Fibroblast of villous mesenchyme (primary cell): ENCODE measurements around the gene NDUFA13. TPM values are rescaled to one million over a fixed set of nuclear protein-coding genes. Genes with fewer than 3 reads are reported as not detected.

Source experiments
- DNase-seq: peaks from one replicate; pipeline ENCODE4 v3.0.0-alpha.2; 2010; ENCODE audit warnings: low read depth
- H3K4me3 ChIP-seq: 2 replicates; pipeline ENCODE4 v1.5.1; 2011; ENCODE audit warnings: low read depth, mild to moderate bottlenecking, low read length
- CTCF ChIP-seq: IDR thresholded peaks from 2 replicates; pipeline ENCODE4 v1.5.1; 2012; ENCODE audit warnings: low read depth, mild to moderate bottlenecking, low read length; ENCODE audit not compliant: insufficient read depth
- total RNA-seq: library from RNA; depleted of rRNA; stranded (reverse); fragments of >200 nt; gene quantifications from 2 replicates; pipeline ENCODE4 v1.2.3, GENCODE V29; 2012

NDUFA13 gene
- total RNA-seq, 1 donor: 199 TPM

GRCh38 chr19:19498255-19498991, 17.6 kb upstream of the NDUFA13 start:
- no peak for DNase-seq
- H3K4me3 ChIP-seq: no peak overlapping the region
- no peak for TF ChIP-seq CTCF

GRCh38 chr19:19499272-19499995, 16.6 kb upstream of the NDUFA13 start:
- DNase-seq: no peak
- H3K4me3 ChIP-seq: no peak overlapping the region
- no peak for TF ChIP-seq CTCF

- no peak overlapping the region for H3K4me3 ChIP-seq
- TF ChIP-seq CTCF: no peak
- no peak for DNase-seq
Observed at GRCh38 chr19:19500975-19501644, 14.9 kb upstream of the NDUFA13 start.

- no peak for TF ChIP-seq CTCF
- no peak for DNase-seq
- H3K4me3 ChIP-seq: no peak overlapping the region
Observed at GRCh38 chr19:19501798-19502197, 14.2 kb upstream of the NDUFA13 start.

GRCh38 chr19:19502281-19502680, 13.7 kb upstream of the NDUFA13 start:
- H3K4me3 ChIP-seq: no peak overlapping the region
- TF ChIP-seq CTCF: no peak
- no peak for DNase-seq

- no peak overlapping the region for H3K4me3 ChIP-seq
- TF ChIP-seq CTCF: no peak
- no peak for DNase-seq
Observed at GRCh38 chr19:19502808-19503602, 13.0 kb upstream of the NDUFA13 start.
